ENCODE results near the gene ZNF831. TPM values are rescaled to one million over a fixed set of nuclear protein-coding genes. Genes with fewer than 3 reads are reported as not detected.
A peak's percentile ranks its signal among the peaks of the same experiment; 100 is the strongest.

The ZNF831 gene
- polyA plus RNA-seq, 1 donor: 0.31 TPM

- no peak for DNase-seq
- Histone ChIP-seq H3K9me3 (ENCODE audit: control insufficient read depth, low read depth, low read length) (no peaks in the 10 kb centered on the region), H3K27ac (ENCODE audit: low read length) (no peak overlapping the region), H3K36me3 (ENCODE audit: control insufficient read depth, insufficient read depth, low read length) (no peaks in the 10 kb centered on the region), H3K4me1 (ENCODE audit: control insufficient read depth, insufficient read depth, low read length) (peaks cover 3% of the 10 kb centered on the region), H3K27me3 (ENCODE audit: control insufficient read depth, insufficient read depth, low read length) (peaks cover 22% of the 10 kb centered on the region), H3K4me3 (ENCODE audit: low read length) (no peak overlapping the region)
- WGBS (ENCODE audit: insufficient coverage, low lambda C conversion rate): no CpG with 5 or more reads among the region's 7 CpGs
Measured at GRCh38 chr20:59193325-59193724, 29.7 kb downstream of the ZNF831 start.

GRCh38 chr20:59194023-59194935 is 30.7 kb downstream of the ZNF831 start:
- Histone ChIP-seq H3K9me3 (ENCODE audit: control insufficient read depth, low read depth, low read length) (no peaks in the 10 kb centered on the region), H3K4me1 (ENCODE audit: control insufficient read depth, insufficient read depth, low read length) (peaks cover 3% of the 10 kb centered on the region), H3K4me3 (ENCODE audit: low read length) (no peak overlapping the region), H3K36me3 (ENCODE audit: control insufficient read depth, insufficient read depth, low read length) (no peaks in the 10 kb centered on the region), H3K27me3 (ENCODE audit: control insufficient read depth, insufficient read depth, low read length) (peaks cover 24% of the 10 kb centered on the region), H3K27ac (ENCODE audit: low read length) (no peak overlapping the region)
- DNase-seq: no peak
- no CpG with 5 or more reads among the region's 24 CpGs for WGBS (ENCODE audit: insufficient coverage, low lambda C conversion rate)

GRCh38 chr20:59195316-59195993 is 31.8 kb downstream of the ZNF831 start:
- H3K27ac ChIP-seq (ENCODE audit: low read length): no peak overlapping the region
- H3K4me3 ChIP-seq (ENCODE audit: low read length): no peak overlapping the region
- no peak for DNase-seq
- no peaks in the 10 kb centered on the region for H3K9me3 ChIP-seq (ENCODE audit: control insufficient read depth, low read depth, low read length)
- peaks cover 24% of the 10 kb centered on the region for H3K27me3 ChIP-seq (ENCODE audit: control insufficient read depth, insufficient read depth, low read length)
- peaks cover 3% of the 10 kb centered on the region for H3K4me1 ChIP-seq (ENCODE audit: control insufficient read depth, insufficient read depth, low read length)
- H3K36me3 ChIP-seq (ENCODE audit: control insufficient read depth, insufficient read depth, low read length): no peaks in the 10 kb centered on the region
- 84% methylated on average over 5 of the region's 18 CpGs for WGBS (ENCODE audit: insufficient coverage, low lambda C conversion rate)

GRCh38 chr20:59204165-59204894 is 40.7 kb downstream of the ZNF831 start:
- H3K4me1 ChIP-seq (ENCODE audit: control insufficient read depth, insufficient read depth, low read length): no peaks in the 10 kb centered on the region
- no peaks in the 10 kb centered on the region for H3K9me3 ChIP-seq (ENCODE audit: control insufficient read depth, low read depth, low read length)
- no peak for DNase-seq
- no peak overlapping the region for H3K27ac ChIP-seq (ENCODE audit: low read length)
- no peak overlapping the region for H3K4me3 ChIP-seq (ENCODE audit: low read length)
- no peaks in the 10 kb centered on the region for H3K36me3 ChIP-seq (ENCODE audit: control insufficient read depth, insufficient read depth, low read length)
- no CpG with 5 or more reads among the region's 10 CpGs for WGBS (ENCODE audit: insufficient coverage, low lambda C conversion rate)
- peaks cover 4% of the 10 kb centered on the region for H3K27me3 ChIP-seq (ENCODE audit: control insufficient read depth, insufficient read depth, low read length)

GRCh38 chr20:59205044-59205443 is 41.4 kb downstream of the ZNF831 start:
- Histone ChIP-seq H3K4me1 (ENCODE audit: control insufficient read depth, insufficient read depth, low read length) (no peaks in the 10 kb centered on the region), H3K27ac (ENCODE audit: low read length) (no peak overlapping the region), H3K4me3 (ENCODE audit: low read length) (no peak overlapping the region), H3K36me3 (ENCODE audit: control insufficient read depth, insufficient read depth, low read length) (no peaks in the 10 kb centered on the region), H3K27me3 (ENCODE audit: control insufficient read depth, insufficient read depth, low read length) (peaks cover 4% of the 10 kb centered on the region), H3K9me3 (ENCODE audit: control insufficient read depth, low read depth, low read length) (no peaks in the 10 kb centered on the region)
- no peak for DNase-seq
- WGBS (ENCODE audit: insufficient coverage, low lambda C conversion rate): no CpG with 5 or more reads among the region's 6 CpGs

- H3K36me3 ChIP-seq (ENCODE audit: control insufficient read depth, insufficient read depth, low read length): no peaks in the 10 kb centered on the region
- H3K9me3 ChIP-seq (ENCODE audit: control insufficient read depth, low read depth, low read length): no peaks in the 10 kb centered on the region
- no peak overlapping the region for H3K27ac ChIP-seq (ENCODE audit: low read length)
- DNase-seq: no peak
- H3K4me3 ChIP-seq (ENCODE audit: low read length): no peak overlapping the region
- WGBS (ENCODE audit: insufficient coverage, low lambda C conversion rate): no CpG with 5 or more reads among the region's 2 CpGs
- H3K27me3 ChIP-seq (ENCODE audit: control insufficient read depth, insufficient read depth, low read length): peaks cover 6% of the 10 kb centered on the region
- H3K4me1 ChIP-seq (ENCODE audit: control insufficient read depth, insufficient read depth, low read length): no peaks in the 10 kb centered on the region
Measured at GRCh38 chr20:59207235-59207634, 43.6 kb downstream of the ZNF831 start.

- peak; percentile 53 to 63 for DNase-seq
- no CpG with 5 or more reads among the region's 2 CpGs for WGBS (ENCODE audit: insufficient coverage, low lambda C conversion rate)
Measured at GRCh38 chr20:59207742-59208357, 44.2 kb downstream of the ZNF831 start.

GRCh38 chr20:59210186-59210585 is 46.6 kb downstream of the ZNF831 start:
- Histone ChIP-seq H3K27ac (ENCODE audit: low read length) (no peak overlapping the region), H3K27me3 (ENCODE audit: control insufficient read depth, insufficient read depth, low read length) (peaks cover 8% of the 10 kb centered on the region), H3K4me1 (ENCODE audit: control insufficient read depth, insufficient read depth, low read length) (no peaks in the 10 kb centered on the region), H3K9me3 (ENCODE audit: control insufficient read depth, low read depth, low read length) (no peaks in the 10 kb centered on the region), H3K4me3 (ENCODE audit: low read length) (no peak overlapping the region), H3K36me3 (ENCODE audit: control insufficient read depth, insufficient read depth, low read length) (no peaks in the 10 kb centered on the region)
- DNase-seq: no peak
- WGBS (ENCODE audit: insufficient coverage, low lambda C conversion rate): no CpG with 5 or more reads among the region's 11 CpGs

More at GRCh38 chr20:59207742-59208357, 44.2 kb downstream of the ZNF831 start:
- peaks cover 4% of the 10 kb centered on the region for H3K27me3 ChIP-seq (ENCODE audit: control insufficient read depth, insufficient read depth, low read length)
- no peaks in the 10 kb centered on the region for H3K36me3 ChIP-seq (ENCODE audit: control insufficient read depth, insufficient read depth, low read length)
- H3K27ac ChIP-seq (ENCODE audit: low read length): no peak overlapping the region
- no peak overlapping the region for H3K4me3 ChIP-seq (ENCODE audit: low read length)
- H3K4me1 ChIP-seq (ENCODE audit: control insufficient read depth, insufficient read depth, low read length): no peaks in the 10 kb centered on the region
- no peaks in the 10 kb centered on the region for H3K9me3 ChIP-seq (ENCODE audit: control insufficient read depth, low read depth, low read length)

- Histone ChIP-seq H3K4me3 (ENCODE audit: low read length) (no peak overlapping the region), H3K27me3 (ENCODE audit: control insufficient read depth, insufficient read depth, low read length) (peaks cover 7% of the 10 kb centered on the region), H3K27ac (ENCODE audit: low read length) (no peak overlapping the region), H3K36me3 (ENCODE audit: control insufficient read depth, insufficient read depth, low read length) (no peaks in the 10 kb centered on the region), H3K9me3 (ENCODE audit: control insufficient read depth, low read depth, low read length) (no peaks in the 10 kb centered on the region), H3K4me1 (ENCODE audit: control insufficient read depth, insufficient read depth, low read length) (no peaks in the 10 kb centered on the region)
- no CpG with 5 or more reads among the region's 7 CpGs for WGBS (ENCODE audit: insufficient coverage, low lambda C conversion rate)
- DNase-seq: no peak
Measured at GRCh38 chr20:59211208-59211765, 47.7 kb downstream of the ZNF831 start.

GRCh38 chr20:59214073-59214472 is 50.5 kb downstream of the ZNF831 start:
- DNase-seq: no peak
- H3K27me3 ChIP-seq (ENCODE audit: control insufficient read depth, insufficient read depth, low read length): peaks cover 7% of the 10 kb centered on the region
- no peak overlapping the region for H3K27ac ChIP-seq (ENCODE audit: low read length)
- H3K4me3 ChIP-seq (ENCODE audit: low read length): no peak overlapping the region
- no peaks in the 10 kb centered on the region for H3K36me3 ChIP-seq (ENCODE audit: control insufficient read depth, insufficient read depth, low read length)
- whole genome bisulfite sequencing (ENCODE audit: insufficient coverage, low lambda C conversion rate): 32% methylated on average over 3 of the region's 4 CpGs
- no peaks in the 10 kb centered on the region for H3K9me3 ChIP-seq (ENCODE audit: control insufficient read depth, low read depth, low read length)
- no peaks in the 10 kb centered on the region for H3K4me1 ChIP-seq (ENCODE audit: control insufficient read depth, insufficient read depth, low read length)
